NCI-H460 (cell line): Measurements from ENCODE around the gene ZNF497. TPM values are rescaled to one million over a fixed set of nuclear protein-coding genes. Genes with fewer than 3 reads are reported as not detected.
"Not testable (repeated sequence)": the region's sequence is repeated elsewhere in the genome, so short reads cannot be mapped to it uniquely, and the experiment has no call there.

Experiments used
- DNase-seq: peaks from one replicate; pipeline ENCODE4 v3.0.0-alpha.2; 2016; ENCODE audit warnings: low read depth; ENCODE audit errors: extremely low read depth
- total RNA-seq: library from RNA; depleted of rRNA; stranded (reverse); fragments of >200 nt; shearing (Covaris generic); gene quantifications from 2 replicates; pipeline ENCODE4 v1.2.3, GENCODE V29; 2014

ZNF497 gene
- total RNA-seq, 1 experiment from 2014 or later, result 2.1 TPM

DNA sequence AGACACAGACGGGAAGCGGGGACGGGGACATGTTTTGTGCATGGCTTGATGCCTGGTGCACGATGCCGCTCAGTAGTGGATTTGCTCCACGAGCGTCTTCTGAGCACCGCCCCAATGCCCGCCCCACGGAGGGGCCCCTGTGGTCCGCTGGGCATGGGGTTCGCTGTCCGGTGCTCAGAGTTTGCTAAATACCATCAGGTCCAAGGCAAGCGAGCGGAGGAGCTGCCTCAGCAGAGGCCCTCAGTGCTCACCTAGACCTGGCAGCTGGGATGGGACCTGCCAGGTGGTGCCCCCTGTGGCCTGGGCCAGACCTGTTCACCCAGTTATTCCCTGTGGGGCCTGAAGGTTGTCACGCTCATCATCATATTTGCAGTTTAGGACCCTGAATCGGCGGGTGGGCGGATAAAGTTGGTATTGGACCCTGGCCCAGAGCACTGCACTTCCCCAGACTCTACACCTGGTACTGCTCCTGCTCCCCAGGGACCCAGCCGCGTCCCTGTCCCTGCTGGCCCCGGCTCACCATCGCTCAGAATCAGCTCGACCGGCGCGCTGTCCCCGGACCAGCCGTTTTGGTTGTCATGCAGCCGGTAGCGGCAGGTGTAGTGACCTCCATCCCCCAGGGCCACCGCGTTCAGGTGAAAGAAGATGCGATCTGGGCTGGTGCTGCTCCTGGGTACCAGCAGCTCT, 11.5 kb downstream of the ZNF497 start:
- no peak for DNase-seq

DNA sequence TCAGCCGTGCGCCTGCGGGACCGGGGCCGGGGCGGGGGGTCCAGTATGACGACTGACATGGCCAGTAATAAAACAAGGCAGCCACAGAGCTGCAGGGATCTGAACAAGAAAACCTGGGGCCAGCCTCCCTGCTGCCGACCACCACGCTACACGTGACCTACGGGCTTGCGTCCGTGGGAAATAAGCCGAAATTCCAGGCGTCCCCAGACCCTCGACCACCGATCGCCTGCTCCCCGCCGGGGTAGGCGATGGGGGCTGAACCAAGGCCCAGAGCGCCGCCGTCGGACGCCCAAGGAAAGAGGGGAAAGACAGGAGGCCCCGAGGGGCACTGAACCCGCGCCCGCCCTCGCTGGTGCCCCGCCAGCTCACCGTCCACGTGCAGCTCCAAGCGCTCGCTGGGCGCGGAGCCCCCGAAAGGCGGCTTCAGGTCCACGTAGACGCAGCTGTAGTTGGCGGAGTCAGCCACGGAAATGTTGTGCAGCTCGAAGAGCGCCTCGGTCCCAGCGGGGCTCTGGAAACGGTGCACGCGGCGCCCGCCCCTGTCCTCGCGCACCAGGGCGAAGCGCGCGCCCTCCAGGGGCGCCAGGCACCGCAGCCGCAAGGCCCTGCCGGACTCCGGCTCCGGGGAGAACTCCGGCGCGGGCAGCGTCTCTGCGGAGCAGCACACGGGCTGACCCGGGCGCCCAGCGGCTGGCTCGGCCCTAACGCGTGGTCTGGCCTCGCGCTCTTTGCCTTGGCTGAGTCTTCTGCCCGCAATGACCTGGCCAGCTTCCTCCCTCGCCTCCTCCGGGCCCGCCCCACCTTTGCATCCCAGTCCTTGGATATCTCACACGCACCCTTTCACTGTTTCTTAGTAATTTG, 12.3 kb downstream of the ZNF497 start:
- DNase-seq, result no peak

DNA sequence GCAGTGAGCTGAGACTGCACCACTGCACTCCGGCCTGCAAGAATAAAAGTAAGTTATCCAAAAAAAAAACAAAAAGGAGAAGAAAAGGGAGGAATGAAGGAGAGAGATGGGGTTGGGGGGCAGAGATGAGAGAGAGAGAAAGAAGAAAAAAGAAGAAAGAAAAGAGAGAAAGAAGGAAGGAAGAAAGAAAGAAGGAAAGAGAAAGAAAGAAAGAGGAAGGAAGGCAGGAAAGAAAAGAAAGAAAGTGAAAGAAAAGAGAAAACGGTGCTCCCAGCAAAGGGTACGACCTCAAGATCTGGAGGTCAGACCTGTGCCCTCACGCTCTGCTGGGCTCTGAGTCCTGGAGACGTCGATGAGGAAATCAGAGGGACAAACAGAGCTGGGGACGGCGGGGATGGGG, 13.0 kb downstream of the ZNF497 start:
- DNase-seq, result no peak

DNA sequence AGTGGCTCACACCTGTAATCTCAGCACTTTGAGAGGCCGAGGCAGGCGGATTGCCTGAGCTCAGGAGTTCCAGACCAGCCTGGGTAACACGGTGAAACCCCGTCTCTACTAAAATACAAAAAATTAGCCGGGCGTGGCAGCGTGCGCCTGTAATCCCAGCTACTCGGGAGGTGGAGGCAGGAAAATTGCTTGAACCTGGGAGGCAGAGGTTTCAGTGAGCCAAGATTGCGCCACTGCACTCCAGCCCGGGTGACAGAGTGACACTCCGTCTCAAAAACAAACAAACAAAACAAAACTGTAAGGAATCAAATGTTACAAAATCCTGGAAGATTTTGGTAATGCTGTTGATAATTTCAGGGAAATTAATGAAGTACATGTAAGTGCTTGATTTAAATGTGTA, 14.5 kb downstream of the ZNF497 start:
- DNase-seq, result not testable (repeated sequence)

DNA sequence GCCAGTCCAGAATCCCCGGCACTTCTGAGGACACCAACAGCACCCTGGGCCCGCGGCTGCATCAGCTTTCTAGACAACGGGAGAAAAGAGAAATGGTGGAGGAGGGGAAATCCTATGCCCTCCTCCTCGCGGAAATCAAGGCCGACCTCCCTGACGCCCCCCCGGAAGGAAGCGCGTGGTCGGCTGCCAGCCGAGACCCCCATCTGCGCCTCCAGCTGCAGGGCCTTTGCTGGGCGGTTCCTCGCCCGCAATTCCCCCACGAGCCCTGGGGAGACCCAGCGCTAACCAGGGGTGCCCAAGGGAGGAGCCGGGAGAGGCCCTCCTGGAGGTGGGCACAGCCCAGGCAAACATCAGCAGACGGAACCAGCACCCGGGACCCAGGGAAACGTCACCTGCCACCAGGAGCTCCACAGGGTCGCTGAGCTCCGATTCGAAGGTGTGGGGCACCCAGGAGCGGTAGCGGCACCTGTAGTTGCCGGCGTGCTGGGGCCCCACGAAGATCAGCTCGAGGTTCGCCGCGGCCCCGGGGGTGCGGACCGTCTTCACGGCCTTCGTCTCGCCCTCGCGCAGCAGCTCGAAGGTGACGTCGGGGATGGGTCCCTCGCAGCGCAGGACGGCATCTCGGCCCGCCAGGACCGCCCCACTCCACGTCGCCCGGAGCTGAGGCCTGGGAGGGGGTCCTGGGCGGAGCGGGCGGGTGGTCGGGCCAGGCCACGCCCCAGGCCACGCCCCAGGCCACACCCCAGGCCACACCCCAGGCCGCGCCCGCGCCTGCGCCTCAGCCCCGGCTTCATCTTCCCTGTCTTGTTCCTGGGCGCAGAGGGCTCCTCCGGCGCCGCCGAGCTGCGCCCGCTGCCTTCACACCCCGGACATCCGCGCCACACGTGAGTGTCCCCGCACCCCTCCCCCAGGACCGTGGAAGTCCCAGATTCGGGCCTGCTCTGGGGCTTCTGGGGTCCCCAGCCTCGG, 15.3 kb downstream of the ZNF497 start:
- peak; percentile 39 for DNase-seq

DNA sequence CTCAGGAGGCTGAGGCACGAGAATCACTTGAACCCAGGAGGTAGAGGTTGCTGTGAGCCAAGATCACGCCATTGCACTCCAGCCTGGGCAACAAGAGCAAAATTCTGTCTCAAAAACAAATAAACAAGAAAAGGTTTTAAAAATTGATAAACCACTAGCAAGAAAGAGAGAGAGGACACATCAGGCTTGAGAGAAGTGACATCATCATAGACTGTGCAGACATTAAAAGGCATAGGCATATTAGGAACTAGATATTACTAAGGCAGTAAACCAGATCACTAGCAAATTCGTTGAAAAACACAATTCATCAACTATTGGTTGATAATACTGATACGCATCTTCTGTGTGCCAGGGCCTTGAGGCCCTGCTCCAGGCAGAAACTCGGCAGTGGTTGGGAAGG, 17.0 kb downstream of the ZNF497 start:
- no peak for DNase-seq

DNA sequence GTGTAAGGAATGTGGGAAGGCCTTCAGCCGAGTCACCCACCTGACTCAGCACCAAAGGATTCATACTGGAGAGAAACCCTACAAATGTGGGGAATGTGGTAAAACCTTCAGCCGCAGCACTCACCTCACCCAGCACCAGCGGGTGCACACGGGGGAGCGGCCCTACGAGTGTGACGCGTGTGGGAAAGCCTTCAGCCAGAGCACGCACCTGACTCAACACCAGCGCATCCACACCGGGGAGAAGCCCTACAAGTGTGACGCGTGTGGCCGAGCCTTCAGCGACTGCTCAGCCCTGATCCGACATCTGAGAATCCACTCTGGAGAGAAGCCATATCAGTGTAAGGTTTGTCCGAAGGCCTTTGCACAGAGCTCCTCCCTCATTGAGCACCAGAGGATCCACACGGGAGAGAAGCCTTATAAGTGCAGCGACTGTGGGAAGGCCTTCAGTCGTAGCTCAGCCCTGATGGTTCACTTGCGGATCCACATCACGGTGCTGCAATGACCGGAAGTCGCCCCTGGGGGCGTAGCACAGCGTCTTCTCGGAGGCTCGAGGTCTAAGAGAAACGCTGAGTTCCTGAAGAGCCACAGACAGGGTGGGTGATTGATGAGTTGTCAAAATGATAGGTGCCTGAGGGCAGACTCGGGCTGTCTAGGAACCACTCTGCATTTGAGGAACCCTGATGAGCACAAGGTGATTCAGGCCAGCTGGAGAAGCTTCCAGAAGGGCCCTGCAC, 23.6 kb downstream of the ZNF497 start:
- no peak for DNase-seq

DNA sequence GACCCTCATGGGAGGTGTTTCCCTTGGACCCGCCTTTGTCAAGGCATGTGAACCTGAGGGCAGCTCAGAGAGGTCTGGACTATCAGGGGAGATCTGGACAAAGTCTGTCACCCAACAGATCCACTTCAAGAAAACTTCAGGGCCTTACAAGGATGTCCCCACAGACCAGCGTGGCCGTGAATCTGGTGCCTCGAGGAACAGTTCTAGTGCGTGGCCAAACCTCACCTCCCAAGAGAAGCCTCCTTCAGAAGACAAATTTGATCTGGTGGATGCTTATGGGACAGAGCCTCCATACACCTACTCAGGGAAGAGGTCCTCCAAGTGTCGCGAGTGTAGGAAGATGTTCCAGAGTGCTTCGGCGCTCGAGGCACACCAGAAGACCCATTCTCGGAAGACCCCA, 24.2 kb downstream of the ZNF497 start:
- no peak for DNase-seq

DNA sequence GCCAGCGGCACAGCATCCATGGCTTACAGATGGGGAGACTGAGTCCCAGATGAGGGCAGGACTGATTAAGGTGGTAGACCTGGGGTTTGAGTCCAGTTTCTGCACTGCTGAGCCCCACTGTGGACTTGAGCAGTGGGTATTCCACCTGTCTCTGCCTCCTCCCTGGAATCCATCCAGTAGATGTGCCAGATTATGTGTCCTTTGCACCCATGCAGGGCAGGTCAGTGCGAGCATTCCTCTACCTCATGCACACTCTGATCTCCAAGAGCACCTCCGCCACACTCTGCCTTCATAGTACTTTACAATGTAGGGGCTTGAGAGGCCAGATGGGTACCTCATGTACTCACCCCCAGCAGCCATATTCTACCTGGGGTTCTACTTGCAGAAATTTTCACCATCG, 25.7 kb downstream of the ZNF497 start:
- no peak for DNase-seq

DNA sequence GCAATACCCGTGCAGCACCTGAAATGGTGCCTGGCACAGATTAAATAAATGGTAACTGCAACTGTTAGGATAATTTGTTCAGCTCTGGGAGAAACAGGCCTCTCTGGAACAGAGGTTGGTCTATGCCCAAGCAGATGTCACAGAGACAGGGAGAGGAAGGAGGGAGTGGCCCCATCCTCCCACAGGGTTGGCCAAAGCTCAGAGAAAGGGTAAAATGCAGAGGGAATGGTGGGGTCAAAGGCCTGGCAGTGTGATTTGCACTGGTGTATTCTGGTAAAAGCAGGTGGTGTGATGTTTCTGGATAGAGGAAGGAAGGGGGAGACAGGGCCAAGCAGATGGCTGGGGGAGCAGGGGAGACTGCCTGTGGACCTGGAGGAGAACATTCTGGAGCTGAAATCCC, 26.3 kb downstream of the ZNF497 start:
- DNase-seq, result no peak

DNA sequence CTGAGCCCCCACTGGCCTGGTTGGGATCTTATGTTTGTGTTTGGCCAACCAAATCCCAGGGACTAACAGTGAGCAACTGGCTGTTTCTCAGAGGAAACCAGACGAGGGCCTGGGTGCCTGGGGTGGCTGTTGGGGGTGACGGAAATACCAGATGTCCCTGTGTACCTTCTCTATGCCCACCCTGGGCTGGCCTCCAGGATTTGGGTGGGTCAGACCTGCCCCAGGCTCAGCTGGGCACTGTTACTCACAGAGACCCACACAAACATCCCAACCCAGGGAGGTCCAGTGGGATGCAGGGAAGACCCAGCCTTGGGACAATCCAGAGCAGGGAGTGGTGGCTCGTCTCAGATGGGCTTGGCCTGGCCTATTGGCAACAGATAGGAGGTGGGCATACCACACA, 26.9 kb downstream of the ZNF497 start:
- no peak for DNase-seq

DNA sequence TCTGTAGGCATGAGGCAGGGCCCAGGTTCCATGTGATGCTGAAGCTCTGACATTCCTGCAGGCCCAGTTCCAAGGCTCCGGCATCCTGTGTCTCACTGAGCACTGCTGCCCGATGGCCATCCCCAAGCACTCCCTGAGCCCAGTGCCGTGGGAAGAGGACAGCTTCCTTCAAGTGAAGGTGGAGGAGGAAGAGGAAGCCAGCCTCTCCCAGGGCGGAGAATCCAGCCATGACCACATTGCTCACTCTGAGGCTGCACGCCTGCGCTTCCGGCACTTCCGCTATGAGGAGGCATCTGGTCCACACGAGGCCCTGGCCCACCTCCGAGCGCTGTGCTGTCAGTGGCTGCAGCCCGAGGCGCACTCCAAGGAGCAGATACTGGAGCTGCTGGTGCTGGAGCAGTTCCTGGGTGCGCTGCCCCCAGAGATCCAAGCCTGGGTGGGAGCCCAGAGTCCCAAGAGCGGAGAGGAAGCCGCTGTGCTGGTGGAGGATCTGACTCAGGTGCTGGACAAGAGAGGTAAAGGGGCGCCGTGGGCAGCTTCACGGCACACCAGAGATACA, 27.8 kb downstream of the ZNF497 start:
- no peak for DNase-seq

DNA sequence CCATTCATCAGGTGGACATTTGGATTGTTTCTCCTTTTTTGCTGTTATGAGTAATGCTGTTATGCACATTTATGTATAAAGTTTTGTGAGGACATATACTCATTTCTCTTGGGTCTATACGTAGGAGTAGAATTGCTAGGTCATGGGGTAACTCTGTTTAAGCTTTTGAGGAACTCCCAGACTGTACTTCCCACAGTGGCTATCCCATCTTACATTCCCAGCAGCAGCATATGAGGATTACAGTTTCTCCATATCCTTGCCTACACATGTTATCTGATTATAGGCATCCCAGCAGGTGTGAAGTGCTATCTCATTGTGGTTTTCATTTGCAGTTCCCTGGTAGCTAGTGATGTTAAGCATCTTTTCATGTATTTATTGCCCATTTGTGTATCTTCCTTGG, 29.9 kb downstream of the ZNF497 start:
- no peak for DNase-seq

DNA sequence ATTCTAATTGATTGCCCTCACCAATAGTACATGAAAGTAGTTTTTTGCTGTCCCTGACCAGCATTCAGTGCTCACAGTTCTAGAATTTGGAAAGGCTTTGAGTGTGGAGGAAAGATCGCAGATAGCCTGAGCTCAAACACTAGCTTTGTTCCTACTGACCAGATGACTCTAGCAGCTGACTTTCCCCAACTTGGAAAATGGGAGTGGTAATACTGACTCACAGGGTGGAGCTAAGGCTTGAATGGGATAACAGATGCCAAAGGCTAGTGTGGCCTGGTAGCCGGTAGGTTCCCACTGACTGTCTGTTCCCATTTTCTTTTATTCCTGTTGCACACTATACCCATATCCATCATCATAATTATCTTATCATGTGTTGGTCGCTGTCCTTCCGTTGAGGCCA, 32.1 kb downstream of the ZNF497 start:
- peak; percentile 24 for DNase-seq

DNA sequence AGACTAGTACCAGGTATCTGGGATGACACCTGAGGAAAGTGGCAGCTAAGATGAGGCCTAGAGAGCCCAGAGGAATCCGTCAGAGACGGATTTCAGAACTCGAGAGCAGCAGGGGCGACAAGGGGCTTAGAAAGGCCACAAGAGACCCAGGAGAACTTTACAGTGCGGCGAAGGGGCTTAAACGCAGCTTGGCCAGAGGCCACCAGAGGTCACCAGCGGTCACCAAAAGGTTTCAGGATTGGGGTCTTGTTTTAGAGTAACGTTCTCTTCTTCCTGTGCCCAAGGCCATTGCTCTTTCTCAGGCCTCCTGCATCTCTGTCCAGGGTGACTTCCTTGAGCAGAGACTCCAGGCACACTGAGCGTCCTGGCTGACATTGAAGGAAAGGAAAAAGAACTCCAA, 33.6 kb downstream of the ZNF497 start:
- no peak for DNase-seq

DNA sequence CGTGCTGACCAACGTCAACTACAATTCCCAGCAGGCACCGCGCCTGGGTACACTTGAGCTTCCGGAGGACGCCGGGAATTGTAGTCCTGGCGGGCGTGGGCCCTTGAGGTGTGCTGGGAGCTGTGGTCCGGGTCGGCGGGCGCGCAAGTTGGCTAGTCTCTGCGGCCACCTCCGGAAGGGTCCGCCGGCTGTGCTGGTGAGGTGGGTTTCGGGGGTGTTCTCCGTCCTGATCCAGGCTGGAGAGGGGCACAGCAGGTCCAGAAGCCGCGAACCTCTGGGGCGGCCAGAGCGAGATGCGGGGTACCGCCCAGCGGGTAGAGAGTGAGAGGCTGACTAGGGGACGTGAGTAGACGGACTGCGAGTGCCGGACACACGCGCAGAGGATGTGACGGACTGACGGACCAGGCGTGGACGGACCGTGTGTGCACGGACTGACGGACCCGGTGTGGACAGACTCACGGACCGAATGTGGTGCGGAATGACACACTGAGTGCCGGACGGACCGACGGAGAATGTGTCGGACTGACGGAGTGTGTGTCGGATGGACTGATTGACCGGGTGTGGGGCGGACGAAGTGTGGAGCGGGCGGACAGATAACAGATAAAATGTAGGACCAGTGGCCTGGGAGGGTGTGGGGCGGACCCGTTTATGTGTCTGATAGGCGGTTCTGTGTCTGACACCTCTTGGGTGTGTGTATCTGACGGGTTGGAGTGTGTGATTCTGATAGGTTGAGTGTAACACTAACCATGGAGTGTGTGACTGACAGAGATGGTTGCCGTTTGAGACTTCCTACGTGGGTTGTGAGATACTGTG, 35.4 kb downstream of the ZNF497 start, which contains the start of gene ZSCAN22:
TSS of gene ZSCAN22 (plus strand) at position 81 of the 813 bp plus-strand sequence. CDS start 7,809 bp downstream, outside the sequence.
- DNase-seq, result peak; percentile 89

DNA sequence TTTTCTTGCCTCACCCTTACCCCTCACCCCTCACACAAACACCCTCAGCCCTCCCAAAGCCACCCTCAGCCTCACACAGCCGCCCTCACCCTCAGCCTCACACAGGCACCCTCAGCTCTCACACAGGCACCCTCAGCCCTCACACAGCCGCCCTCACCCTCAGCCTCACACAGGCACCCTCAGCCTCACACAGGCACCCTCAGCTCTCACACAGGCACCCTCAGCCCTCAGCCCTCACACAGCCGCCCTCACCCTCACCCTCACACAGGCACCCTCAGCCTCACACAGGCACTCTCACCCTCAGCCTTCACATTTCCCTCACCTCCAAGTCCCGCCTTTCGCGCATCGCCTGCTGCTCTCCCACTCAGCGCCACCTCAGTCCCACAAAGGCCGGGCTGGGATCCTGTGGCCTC, 36.0 kb downstream of the ZNF497 start:
- DNase-seq, result no peak

DNA sequence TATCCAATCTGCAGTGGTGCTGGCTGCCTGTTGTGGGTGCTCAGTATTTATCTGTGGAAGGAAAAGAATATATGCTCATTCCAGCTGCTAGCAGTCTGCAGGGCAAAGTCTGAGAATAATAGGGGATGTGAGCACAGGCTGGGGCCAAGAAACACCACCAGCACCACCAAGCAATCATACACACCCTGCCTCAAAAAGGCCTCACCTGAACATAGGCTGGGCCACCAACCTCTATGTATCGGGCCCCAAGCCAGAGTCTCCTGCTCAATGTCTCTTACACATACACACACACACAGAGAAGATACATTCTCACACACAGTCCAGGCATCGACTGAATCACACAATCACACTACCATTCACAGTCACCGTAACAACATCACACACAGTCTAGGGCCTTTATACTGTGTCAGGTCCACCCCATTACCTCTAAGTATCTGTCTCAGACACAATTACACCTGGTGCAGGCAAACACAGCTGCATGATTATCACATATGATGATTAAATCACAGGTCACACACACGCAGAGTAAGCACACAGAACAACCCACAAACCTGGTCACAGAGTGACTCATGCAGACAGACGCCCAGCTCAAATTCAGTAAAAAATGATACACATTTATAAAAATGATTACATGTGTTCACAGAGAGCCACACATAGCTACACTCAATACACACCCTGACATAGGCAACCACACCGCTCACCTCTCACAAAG, 37.1 kb downstream of the ZNF497 start:
- no peak for DNase-seq
